Body of pancreas (tissue), 4 donors: ENCODE measurements around the gene ATF6. TPM values are rescaled to one million over a fixed set of nuclear protein-coding genes. Genes with fewer than 3 reads are reported as not detected.

ENCODE experiments used
- ATAC-seq: fragments of 150-250 bp; one replicate; pipeline ENCODE4 v1.9.1; 2016
- DNase-seq, 4 donors: peaks; one replicate each; pipeline ENCODE4 v3.0.0-alpha.2; 2019
- H3K27ac ChIP-seq, 4 donors: fragments of 200-600 bp; sonication (generic); 1 replicate in 3 of 4; 2 replicates in 1 of 4; pipeline versions ENCODE4 v1.5.1 to v1.6.1; 2016 to 2019; ENCODE audit warnings: mild to moderate bottlenecking in 1 of 4, mixed read lengths in 1 of 4, moderate library complexity in 1 of 4
- H3K27me3 ChIP-seq, 2 donors: fragments of 200-600 bp; sonication (generic); one replicate each; pipeline ENCODE4 v1.6.0; 2016; ENCODE audit warnings: mild to moderate bottlenecking in 1 of 2
- H3K36me3 ChIP-seq, 2 donors: fragments of 200-600 bp; sonication (generic); replicated peaks in 1 of 2; 2 replicates each; pipeline ENCODE4 v1.5.1; 2016; ENCODE audit warnings: low read depth in 2 of 2; ENCODE audit not compliant: insufficient read depth in 1 of 2
- H3K4me1 ChIP-seq: fragments of 200-600 bp; sonication (generic); one replicate; pipeline ENCODE4 v1.6.0; 2016
- H3K4me3 ChIP-seq, 2 donors: fragments of 200-600 bp; sonication (generic); 1 replicate in 1 of 2; 2 replicates in 1 of 2; pipeline ENCODE4 v1.5.1; 2016 to 2019
- H3K9me3 ChIP-seq, 3 donors: fragments of 200-600 bp; sonication (generic); 1 replicate in 2 of 3; 2 replicates in 1 of 3; pipeline ENCODE4 v1.5.1; 2016
- POLR2A ChIP-seq, 3 donors: fragments of 450-650 bp; IDR thresholded peaks; one replicate each; pipeline ENCODE4 v1.6.1; 2016; ENCODE audit warnings: antibody characterized with exemption in 3 of 3, mild to moderate bottlenecking in 2 of 3
- WGBS, 2 donors: methylation state at CpG; one replicate each; pipeline ENCODE4 v1.1.5; 2017; 5-methylcytosine and 5-hydroxymethylcytosine counted together
- intact Hi-C: fragments of 100-400 bp; cut with DNase I; formaldehyde crosslinking; loops from one replicate; pipeline ENCODE4 v1.15.1; 2023
- total RNA-seq, 2 donors: library from RNA; depleted of rRNA; stranded (reverse); fragments of >200 nt; gene quantifications; one replicate each; pipeline ENCODE4 v1.1.0, GENCODE V29; 2016
- TF ChIP-seq, protein P1 (sequence below), 7 experiments: fragments of 450-650 bp in 4 of 7; fragments of 200-600 bp in 3 of 7; sonication (generic) in 3 of 7; IDR thresholded peaks; one replicate each; pipeline ENCODE4 v1.5.1; 2016 to 2019; ENCODE audit warnings: antibody characterized with exemption in 7 of 7

The ATF6 gene
- total RNA-seq, 2 donors from 2014 or later, result 12.5 to 16.3 TPM

DNA sequence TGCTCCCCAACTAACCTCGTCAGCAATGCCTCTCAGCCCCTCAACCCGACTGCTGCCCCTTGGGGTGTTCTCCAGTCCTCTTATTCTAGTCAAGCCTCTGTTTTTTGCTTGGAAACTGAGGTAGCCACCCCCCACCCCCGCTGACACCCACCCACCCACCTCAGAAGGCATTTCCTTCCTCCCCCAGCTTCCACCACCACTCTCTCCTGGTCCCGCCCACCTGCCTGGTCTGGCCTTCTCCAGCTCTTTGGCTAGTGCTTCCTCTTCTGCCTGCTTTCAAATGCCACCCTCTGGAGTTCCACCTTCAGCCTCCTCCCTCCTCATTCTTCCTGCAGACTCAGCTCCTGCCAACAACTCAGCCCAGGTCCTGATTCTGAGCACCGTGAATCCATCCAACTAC is 222.3 kb downstream of the ATF6 start:
- Histone ChIP-seq H3K36me3 (no peaks in the 10 kb centered on the region), H3K27ac (no peak overlapping the region), H3K4me3 (no peak overlapping the region), H3K9me3 (peaks cover 0 to 9% (median 0%) of the 10 kb centered on the region in 3 donors), H3K4me1 (no peaks in the 10 kb centered on the region), H3K27me3 (no peaks in the 10 kb centered on the region)
- no peak for TF ChIP-seq POLR2A (IDR thresholded peaks at IDR 0.05)
- TF ChIP-seq, protein P1, sequence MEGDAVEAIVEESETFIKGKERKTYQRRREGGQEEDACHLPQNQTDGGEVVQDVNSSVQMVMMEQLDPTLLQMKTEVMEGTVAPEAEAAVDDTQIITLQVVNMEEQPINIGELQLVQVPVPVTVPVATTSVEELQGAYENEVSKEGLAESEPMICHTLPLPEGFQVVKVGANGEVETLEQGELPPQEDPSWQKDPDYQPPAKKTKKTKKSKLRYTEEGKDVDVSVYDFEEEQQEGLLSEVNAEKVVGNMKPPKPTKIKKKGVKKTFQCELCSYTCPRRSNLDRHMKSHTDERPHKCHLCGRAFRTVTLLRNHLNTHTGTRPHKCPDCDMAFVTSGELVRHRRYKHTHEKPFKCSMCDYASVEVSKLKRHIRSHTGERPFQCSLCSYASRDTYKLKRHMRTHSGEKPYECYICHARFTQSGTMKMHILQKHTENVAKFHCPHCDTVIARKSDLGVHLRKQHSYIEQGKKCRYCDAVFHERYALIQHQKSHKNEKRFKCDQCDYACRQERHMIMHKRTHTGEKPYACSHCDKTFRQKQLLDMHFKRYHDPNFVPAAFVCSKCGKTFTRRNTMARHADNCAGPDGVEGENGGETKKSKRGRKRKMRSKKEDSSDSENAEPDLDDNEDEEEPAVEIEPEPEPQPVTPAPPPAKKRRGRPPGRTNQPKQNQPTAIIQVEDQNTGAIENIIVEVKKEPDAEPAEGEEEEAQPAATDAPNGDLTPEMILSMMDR (IDR thresholded peaks at IDR 0.05), result no peak
- intact Hi-C loops, result no loop called here
- 68 to 77% methylated on average over 5 of the region's 5 CpGs for WGBS, 2 donors
- ATAC-seq (no peak), DNase-seq (no peak)

DNA sequence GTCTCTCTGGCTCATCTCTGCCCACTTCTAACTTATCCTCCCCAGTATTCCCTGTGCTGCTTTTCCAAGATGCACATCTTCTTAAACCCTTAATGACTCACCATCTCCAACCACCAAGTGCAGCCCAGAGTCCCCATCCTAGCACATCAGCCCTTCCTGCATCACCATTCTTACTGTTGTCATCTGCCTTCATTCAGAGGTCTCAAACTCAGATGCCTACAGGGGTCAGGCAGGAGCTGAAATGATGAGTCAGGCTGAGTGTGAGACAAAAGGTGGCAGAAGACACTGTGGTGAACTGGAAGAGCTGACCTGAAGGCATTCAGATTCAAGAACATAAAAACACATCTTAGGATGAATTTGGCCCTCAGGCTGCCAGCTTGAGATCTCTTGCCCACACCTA is 223.0 kb downstream of the ATF6 start:
- Histone ChIP-seq H3K4me3 (no peak overlapping the region), H3K36me3 (no peaks in the 10 kb centered on the region), H3K4me1 (no peaks in the 10 kb centered on the region), H3K27me3 (no peaks in the 10 kb centered on the region), H3K27ac (no peak overlapping the region), H3K9me3 (peaks cover 0 to 9% (median 0%) of the 10 kb centered on the region in 3 donors)
- DNase-seq, result no peak
- no peak for TF ChIP-seq POLR2A (IDR thresholded peaks at IDR 0.05)
- TF ChIP-seq, protein P1 (IDR thresholded peaks at IDR 0.05), result no peak
- intact Hi-C loops, result no loop called here
- ATAC-seq, result no peak

DNA sequence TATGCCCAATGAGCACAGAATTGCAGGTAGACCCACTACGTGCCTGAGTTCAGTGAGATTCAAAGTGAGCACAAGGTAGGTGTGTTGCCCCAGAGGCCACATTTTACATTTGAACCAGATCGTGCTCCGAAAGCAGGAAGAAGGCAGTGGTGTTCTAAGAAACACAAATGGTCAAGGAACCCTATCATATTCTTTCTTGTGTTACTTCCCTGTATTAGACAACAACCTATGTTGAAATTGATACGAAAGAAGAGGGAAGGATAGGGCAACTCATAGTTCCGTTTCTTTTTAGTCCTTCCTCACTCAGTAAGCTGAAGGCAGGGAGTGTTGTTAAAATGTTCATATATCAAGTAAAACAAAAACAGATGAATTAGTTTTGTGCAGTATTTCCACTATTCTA is 223.7 kb downstream of the ATF6 start:
- Histone ChIP-seq H3K4me3 (no peak overlapping the region), H3K36me3 (no peaks in the 10 kb centered on the region), H3K9me3 (peaks cover 0 to 9% (median 0%) of the 10 kb centered on the region in 3 donors), H3K27ac (no peak overlapping the region), H3K4me1 (no peaks in the 10 kb centered on the region), H3K27me3 (no peaks in the 10 kb centered on the region)
- ATAC-seq (no peak), DNase-seq (no peak)
- WGBS, 2 donors, result 61 to 69% methylated on average over 5 of the region's 5 CpGs
- TF ChIP-seq POLR2A (IDR thresholded peaks at IDR 0.05), result no peak
- TF ChIP-seq, protein P1 (IDR thresholded peaks at IDR 0.05), result no peak
- intact Hi-C loops, result no loop called here

DNA sequence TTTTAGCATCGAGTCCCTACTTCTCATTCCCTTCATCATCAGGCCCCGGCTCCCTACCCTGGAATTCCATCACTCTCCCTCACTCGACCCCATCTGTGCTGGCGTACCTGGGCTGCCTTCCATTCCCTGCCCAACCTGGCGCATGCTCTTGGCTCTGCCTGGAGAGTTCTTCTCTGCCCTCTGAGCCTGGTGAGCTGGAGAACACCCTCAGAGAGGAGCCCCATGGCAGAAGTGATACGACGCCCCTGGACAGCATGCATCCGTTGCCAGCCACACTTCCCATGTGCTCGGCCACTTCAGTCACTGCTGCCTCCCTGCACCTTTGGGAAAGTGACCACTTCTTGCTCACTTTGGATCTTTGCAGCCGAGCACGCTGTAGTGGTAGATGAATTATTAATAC is 227.5 kb downstream of the ATF6 start:
- H3K4me3 ChIP-seq, result no peak overlapping the region
- no peak overlapping the region for H3K27ac ChIP-seq
- no peaks in the 10 kb centered on the region for H3K36me3 ChIP-seq
- ATAC-seq, result no peak
- H3K9me3 ChIP-seq, result no peaks in the 10 kb centered on the region
- TF ChIP-seq, protein P1 (IDR thresholded peaks at IDR 0.05), result no peak
- TF ChIP-seq POLR2A (IDR thresholded peaks at IDR 0.05), result no peak
- WGBS, 2 donors, result 81 to 83% methylated on average over 9 to 11 of the region's 11 CpGs
- intact Hi-C loops, result no loop called here
- DNase-seq, result no peak
- no peaks in the 10 kb centered on the region for H3K27me3 ChIP-seq
- no peaks in the 10 kb centered on the region for H3K4me1 ChIP-seq

DNA sequence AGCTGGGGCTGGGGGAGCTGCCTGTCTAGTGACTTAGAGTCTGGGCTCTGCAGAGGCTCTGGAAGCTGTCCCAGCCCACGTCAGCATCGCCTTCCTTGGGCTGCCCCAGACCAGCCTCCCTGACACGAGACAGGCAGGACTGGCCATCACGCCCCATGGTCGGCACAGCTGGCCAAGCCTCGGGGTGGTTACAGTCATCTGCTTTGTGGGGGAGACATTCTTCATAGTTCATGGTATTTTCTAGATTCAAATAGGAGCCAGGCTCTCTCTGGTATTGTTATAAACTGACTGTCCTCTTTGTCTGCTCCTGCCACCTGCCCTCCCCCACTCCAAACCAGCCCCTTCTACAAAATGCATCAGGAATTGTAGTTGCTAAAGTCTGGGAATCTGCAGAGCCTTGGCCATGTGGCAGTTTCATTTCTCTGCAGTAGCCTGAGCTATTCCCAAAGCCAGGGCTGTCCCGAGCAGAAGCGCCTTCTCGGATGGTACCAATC is 228.1 kb downstream of the ATF6 start:
- 73% methylated on average over 9 of the region's 9 CpGs for WGBS, 2 donors
- H3K27ac ChIP-seq, result no peak overlapping the region
- no peaks in the 10 kb centered on the region for H3K9me3 ChIP-seq
- H3K36me3 ChIP-seq, result no peaks in the 10 kb centered on the region
- no peak overlapping the region for H3K4me3 ChIP-seq
- ATAC-seq (no peak), DNase-seq (no peak)
- TF ChIP-seq, protein P1 (IDR thresholded peaks at IDR 0.05), result no peak
- TF ChIP-seq POLR2A (IDR thresholded peaks at IDR 0.05), result no peak
- no peaks in the 10 kb centered on the region for H3K27me3 ChIP-seq
- no peaks in the 10 kb centered on the region for H3K4me1 ChIP-seq
- intact Hi-C loops, result no loop called here
